Measurements from ENCODE around the gene DCDC1. TPM values are rescaled to one million over a fixed set of nuclear protein-coding genes. Genes with fewer than 3 reads are reported as not detected.

DCDC1 gene
- total RNA-seq, 4 donors from 2014 or later = 0.83 TPM; not detected in 3

- Histone ChIP-seq H3K27ac (no peak overlapping the region), H3K36me3 (no peaks in the 10 kb centered on the region), H3K27me3 (no peaks in the 10 kb centered on the region), H3K4me1 (no peaks in the 10 kb centered on the region), H3K4me3 (no peak overlapping the region), H3K9me3 (no peaks in the 10 kb centered on the region)
- no peak for TF ChIP-seq POLR2A (IDR thresholded peaks at IDR 0.05)
- no peak for DNase-seq
Measured at GRCh38 chr11:30936491-30936890, 433.0 kb downstream of the DCDC1 start.

DNA sequence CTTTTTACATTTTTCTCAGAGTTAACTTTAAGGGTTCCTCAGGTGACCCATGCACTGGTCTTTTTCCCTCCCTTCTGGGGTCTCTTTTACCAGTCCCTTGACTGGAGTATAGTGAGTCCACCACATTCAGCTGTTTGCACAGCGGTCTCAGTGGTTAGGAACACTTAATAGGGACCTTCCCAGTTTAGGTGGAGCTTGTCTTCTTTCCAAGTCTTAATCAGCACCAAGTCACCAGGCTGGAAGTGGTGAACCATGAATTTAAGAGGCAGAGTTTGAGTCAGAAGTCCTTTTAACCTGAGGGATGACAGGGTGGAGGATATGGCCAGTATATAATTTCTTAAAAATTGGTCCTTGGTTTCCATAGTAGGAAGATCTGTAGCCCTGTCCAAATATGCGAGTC is 433.7 kb downstream of the DCDC1 start:
- Histone ChIP-seq H3K9me3 (no peaks in the 10 kb centered on the region), H3K27me3 (no peaks in the 10 kb centered on the region), H3K27ac (no peak overlapping the region), H3K36me3 (no peaks in the 10 kb centered on the region), H3K4me1 (no peaks in the 10 kb centered on the region), H3K4me3 (no peak overlapping the region)
- no peak for DNase-seq
- no peak for TF ChIP-seq POLR2A (IDR thresholded peaks at IDR 0.05)
- no peak for TF ChIP-seq CTCF (IDR thresholded peaks at IDR 0.05)

GRCh38 chr11:30926130-30926529 is 443.4 kb downstream of the DCDC1 start:
- TF ChIP-seq CTCF (IDR thresholded peaks at IDR 0.05) = no peak
- TF ChIP-seq POLR2A (IDR thresholded peaks at IDR 0.05) = no peak
- Histone ChIP-seq H3K4me1 (no peaks in the 10 kb centered on the region), H3K9me3 (no peaks in the 10 kb centered on the region), H3K4me3 (no peak overlapping the region), H3K36me3 (no peaks in the 10 kb centered on the region), H3K27ac (no peak overlapping the region), H3K27me3 (no peaks in the 10 kb centered on the region)
- DNase-seq = no peak

DNA sequence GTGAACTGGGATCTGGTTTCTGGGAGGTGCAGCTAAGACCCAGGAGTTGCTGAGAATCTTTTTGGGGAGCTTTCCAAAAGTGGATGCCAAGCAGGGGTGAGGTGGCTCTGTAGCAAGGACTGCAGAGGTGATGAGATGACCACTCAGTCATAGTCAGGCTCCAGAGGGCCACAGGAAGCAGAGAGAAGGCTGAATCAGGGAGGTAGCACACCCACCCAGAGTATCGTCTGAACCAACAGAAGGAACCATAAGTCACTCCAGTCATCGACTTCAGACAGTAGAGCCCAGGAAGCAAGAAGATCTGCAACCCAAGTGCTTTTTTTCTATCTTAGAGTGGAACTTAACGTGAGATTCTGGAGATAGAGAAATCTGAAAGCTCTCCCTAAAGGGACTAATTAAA is 447.7 kb downstream of the DCDC1 start:
- Histone ChIP-seq H3K4me1 (no peaks in the 10 kb centered on the region), H3K27ac (no peak overlapping the region), H3K9me3 (no peaks in the 10 kb centered on the region), H3K36me3 (no peaks in the 10 kb centered on the region), H3K4me3 (no peak overlapping the region), H3K27me3 (no peaks in the 10 kb centered on the region)
- TF ChIP-seq POLR2A (IDR thresholded peaks at IDR 0.05) = no peak
- TF ChIP-seq CTCF (IDR thresholded peaks at IDR 0.05) = no peak
- DNase-seq = no peak

DNA sequence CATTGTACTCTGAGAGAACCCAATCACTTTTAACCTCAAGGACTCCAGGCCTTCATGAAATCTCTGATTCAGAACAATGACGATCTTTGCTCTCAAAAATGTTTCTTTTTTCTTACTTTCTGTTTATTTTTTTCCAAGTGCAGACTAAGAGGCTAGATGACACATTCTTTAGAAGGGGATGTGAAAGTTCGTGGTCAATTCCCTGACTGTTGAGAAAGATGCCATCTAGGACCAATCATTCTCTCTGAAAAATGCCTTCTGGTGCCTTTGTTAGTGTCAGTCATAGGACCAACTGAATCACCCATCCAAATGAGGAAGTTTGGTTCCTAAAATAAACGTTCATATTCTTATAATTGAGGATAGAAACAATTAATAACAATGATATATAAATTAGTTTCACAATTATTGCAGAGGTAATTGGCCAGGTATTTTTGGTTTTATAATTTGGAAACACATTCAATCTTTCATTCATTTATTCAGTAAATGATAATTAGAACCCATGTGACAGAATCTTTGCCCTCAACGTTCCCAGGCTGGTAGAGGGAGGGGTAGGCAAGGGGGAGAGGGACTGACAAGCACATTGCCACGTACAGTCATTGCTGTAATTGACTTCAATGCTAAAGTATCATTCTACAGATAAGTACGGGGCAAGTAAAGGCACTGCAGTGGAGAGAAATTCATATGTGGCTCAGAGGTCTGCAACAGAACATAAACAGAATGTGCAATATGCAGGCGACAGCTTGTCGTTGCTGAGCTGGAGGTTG is 450.0 kb downstream of the DCDC1 start:
- no peaks in the 10 kb centered on the region for H3K4me1 ChIP-seq
- no peak overlapping the region for H3K27ac ChIP-seq
- no peak for DNase-seq

More for the DNA sequence above, 450.0 kb downstream of the DCDC1 start:
- H3K4me3 ChIP-seq = no peak overlapping the region
- no peaks in the 10 kb centered on the region for H3K36me3 ChIP-seq
- TF ChIP-seq POLR2A (IDR thresholded peaks at IDR 0.05) (no peak), CTCF (IDR thresholded peaks at IDR 0.05) (no peak)
- no peaks in the 10 kb centered on the region for H3K9me3 ChIP-seq
- no peaks in the 10 kb centered on the region for H3K27me3 ChIP-seq
